ENCODE measurements around the gene TIMM50. TPM values are rescaled to one million over a fixed set of nuclear protein-coding genes. Genes with fewer than 3 reads are reported as not detected.

TIMM50 gene
- polyA plus RNA-seq, 1 of the 3 experiments (the other 2 are of a cell fraction), result 98.1 TPM

DNA sequence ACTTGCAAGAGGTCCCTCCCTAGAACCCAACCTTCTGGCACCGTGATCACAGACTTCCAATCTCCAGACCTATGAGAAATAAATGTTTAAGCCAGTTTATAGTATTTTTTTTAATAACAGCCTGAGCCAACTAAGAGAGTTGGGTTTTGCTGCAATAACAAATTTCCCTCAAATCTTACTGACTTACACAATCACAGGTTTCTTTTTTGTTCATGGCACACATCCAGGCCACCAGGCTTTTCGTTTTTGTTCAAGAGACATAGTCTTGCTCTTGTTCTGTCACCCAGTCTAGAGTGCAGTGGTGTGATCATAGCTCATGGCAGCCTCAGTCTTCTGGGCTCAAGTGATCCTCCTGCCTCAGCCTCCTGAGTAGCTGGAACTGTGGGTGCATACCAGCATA is 32.4 kb downstream of the TIMM50 start:
- WGBS (ENCODE audit: low lambda C conversion rate), result 49% methylated on average over 2 of the region's 2 CpGs
- Histone ChIP-seq H3K9me3 (no peaks in the 10 kb centered on the region), H3K4me1 (ENCODE audit: control insufficient read depth in 1 of 2, insufficient read depth in 2 of 2, low read depth in 1 of 2, low read length in 1 of 2) (peaks cover 0 to 8% of the 10 kb centered on the region in 2 experiments; a peak in 1 of 4 replicates), H3K9me2 (no peaks in the 10 kb centered on the region), H3K9ac (no peak overlapping the region), H3K27ac (ENCODE audit: low read depth in 2 of 2, low read length in 1 of 2) (no peak overlapping the region), H3K27me3 (ENCODE audit: insufficient read depth) (peaks cover 21% of the 10 kb centered on the region), H3K79me2 (ENCODE audit: insufficient read depth) (no peaks in the 10 kb centered on the region), H3K36me3 (replicated peaks in 1 of 2; ENCODE audit: control insufficient read depth in 1 of 2, insufficient read depth in 2 of 2, low read length in 1 of 2) (no peaks in the 10 kb centered on the region), H3F3A (replicated peaks; ENCODE audit: insufficient read depth) (no peaks in the 10 kb centered on the region), H3K4me3 (ENCODE audit: low read depth in 2 of 2, low read length in 1 of 2) (no peak overlapping the region), H2AFZ (ENCODE audit: low read depth) (no peak overlapping the region), H4K20me1 (ENCODE audit: insufficient read depth) (no peaks in the 10 kb centered on the region), H3K4me2 (no peak overlapping the region)
- POLR2A ChIA-PET, result no interaction called here
- CTCF ChIA-PET, result no interaction called here
- TF ChIP-seq, protein P1, sequence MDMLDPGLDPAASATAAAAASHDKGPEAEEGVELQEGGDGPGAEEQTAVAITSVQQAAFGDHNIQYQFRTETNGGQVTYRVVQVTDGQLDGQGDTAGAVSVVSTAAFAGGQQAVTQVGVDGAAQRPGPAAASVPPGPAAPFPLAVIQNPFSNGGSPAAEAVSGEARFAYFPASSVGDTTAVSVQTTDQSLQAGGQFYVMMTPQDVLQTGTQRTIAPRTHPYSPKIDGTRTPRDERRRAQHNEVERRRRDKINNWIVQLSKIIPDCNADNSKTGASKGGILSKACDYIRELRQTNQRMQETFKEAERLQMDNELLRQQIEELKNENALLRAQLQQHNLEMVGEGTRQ (IDR thresholded peaks at IDR 0.05; ENCODE audit: borderline replicate concordance, low read depth, low read length), result no peak
- TF ChIP-seq RCOR1 (IDR thresholded peaks at IDR 0.05; ENCODE audit: low read length) (no peak), TEAD4 (IDR thresholded peaks at IDR 0.05; ENCODE audit: borderline replicate concordance, insufficient read depth) (no peak), RXRA (IDR thresholded peaks at IDR 0.05; ENCODE audit: borderline replicate concordance, low read depth) (no peak), REST (IDR thresholded peaks at IDR 0.05; ENCODE audit: low read depth, low read length) (no peak), ELF1 (IDR thresholded peaks at IDR 0.05) (no peak)
- no peak for DNase-seq

- peak; percentile 83 for DNase-seq
- H4K20me1 ChIP-seq (ENCODE audit: insufficient read depth), result no peaks in the 10 kb centered on the region
- POLR2A ChIA-PET, result interaction anchor here (0.8 to 1.1 kb wide), 2 partner anchors 17 to 75 kb away, joined by 3 to 5 read pairs; no protein-coding TSS in a partner anchor
- peak within 1 kb of the TSS; percentile 74 for H3K4me2 ChIP-seq
- no peaks in the 10 kb centered on the region for H3F3A ChIP-seq (replicated peaks; ENCODE audit: insufficient read depth)
- no peak within 1 kb of the TSS for H3K9ac ChIP-seq
- TF ChIP-seq FOXM1 (IDR thresholded peaks at IDR 0.05; ENCODE audit: low read depth) (no peak), SIN3A (IDR thresholded peaks at IDR 0.05; ENCODE audit: borderline replicate concordance, low read depth, low read length) (no peak), GATA2 (CRISPR knock-in tag; IDR thresholded peaks at IDR 0.05) (no peak), TCF12 (IDR thresholded peaks at IDR 0.05) (no peak)
- TF ChIP-seq, protein P1 (IDR thresholded peaks at IDR 0.05; ENCODE audit: borderline replicate concordance, low read depth, low read length), result no peak
- TF ChIP-seq, protein P2, sequence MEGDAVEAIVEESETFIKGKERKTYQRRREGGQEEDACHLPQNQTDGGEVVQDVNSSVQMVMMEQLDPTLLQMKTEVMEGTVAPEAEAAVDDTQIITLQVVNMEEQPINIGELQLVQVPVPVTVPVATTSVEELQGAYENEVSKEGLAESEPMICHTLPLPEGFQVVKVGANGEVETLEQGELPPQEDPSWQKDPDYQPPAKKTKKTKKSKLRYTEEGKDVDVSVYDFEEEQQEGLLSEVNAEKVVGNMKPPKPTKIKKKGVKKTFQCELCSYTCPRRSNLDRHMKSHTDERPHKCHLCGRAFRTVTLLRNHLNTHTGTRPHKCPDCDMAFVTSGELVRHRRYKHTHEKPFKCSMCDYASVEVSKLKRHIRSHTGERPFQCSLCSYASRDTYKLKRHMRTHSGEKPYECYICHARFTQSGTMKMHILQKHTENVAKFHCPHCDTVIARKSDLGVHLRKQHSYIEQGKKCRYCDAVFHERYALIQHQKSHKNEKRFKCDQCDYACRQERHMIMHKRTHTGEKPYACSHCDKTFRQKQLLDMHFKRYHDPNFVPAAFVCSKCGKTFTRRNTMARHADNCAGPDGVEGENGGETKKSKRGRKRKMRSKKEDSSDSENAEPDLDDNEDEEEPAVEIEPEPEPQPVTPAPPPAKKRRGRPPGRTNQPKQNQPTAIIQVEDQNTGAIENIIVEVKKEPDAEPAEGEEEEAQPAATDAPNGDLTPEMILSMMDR (IDR thresholded peaks at IDR 0.05), result peak; percentile 24; the same call in 1 of the 2 replicates
- peak within 1 kb of the TSS; percentile 43 for H3K4me3 ChIP-seq (ENCODE audit: low read depth in 2 of 2, low read length in 1 of 2)
- peaks cover 0 to 6% of the 10 kb centered on the region in 2 experiments; a peak in 1 of 4 replicates for H3K4me1 ChIP-seq (ENCODE audit: control insufficient read depth in 1 of 2, insufficient read depth in 2 of 2, low read depth in 1 of 2, low read length in 1 of 2)
- H3K9me2 ChIP-seq, result no peaks in the 10 kb centered on the region
- H3K27me3 ChIP-seq (ENCODE audit: insufficient read depth), result peaks cover 21% of the 10 kb centered on the region
- 6% methylated on average over 47 of the region's 56 CpGs for WGBS (ENCODE audit: low lambda C conversion rate)
- CTCF ChIA-PET, result interaction anchor here (0.9 to 2.0 kb wide), 8 partner anchors 8 to 41 kb away, joined by 3 to 9 read pairs (median 6); partner anchors contain the start of gene EID2B
- no peaks in the 10 kb centered on the region for H3K36me3 ChIP-seq (replicated peaks in 1 of 2; ENCODE audit: control insufficient read depth in 1 of 2, insufficient read depth in 2 of 2, low read length in 1 of 2)
- peak within 1 kb of the TSS; percentile 65; the same call in 1 of the 2 replicates for H2AFZ ChIP-seq (ENCODE audit: low read depth)
- no peaks in the 10 kb centered on the region for H3K79me2 ChIP-seq (ENCODE audit: insufficient read depth)
- no peaks in the 10 kb centered on the region for H3K9me3 ChIP-seq
- H3K27ac ChIP-seq (ENCODE audit: low read depth in 2 of 2, low read length in 1 of 2), result no peak within 1 kb of the TSS
Measured at GRCh38 chr19:39514840-39515550, 34.4 kb downstream of the TIMM50 start, which contains the start of gene SELENOV. SELENOV (plus strand) TSS chr19:39515139; CDS start chr19:39515213, 74 bp downstream.
